ENCODE data around the gene SYNRG.

SYNRG gene

GRCh38 chr17:37609170-37610040 lies at the start of gene SYNRG:
Gene SYNRG (minus strand): TSS chr17:37609418. CDS start chr17:37609355, 63 bp downstream.
- H3K4me3 ChIP-seq (ENCODE audit: low read depth, low read length): peak within 1 kb of the TSS; percentile 93
- no peaks in the 10 kb centered on the region for H3K9me3 ChIP-seq (ENCODE audit: control insufficient read depth, insufficient read depth, low read length)
- H3K36me3 ChIP-seq (ENCODE audit: control insufficient read depth, insufficient read depth, low read length): peaks cover 22% of the 10 kb centered on the region
- peak within 1 kb of the TSS; percentile 90 for H3K27ac ChIP-seq (ENCODE audit: low read depth, low read length)
- H3K9ac ChIP-seq (ENCODE audit: low read depth, low read length): peak within 1 kb of the TSS; percentile 75
- H3K4me1 ChIP-seq (ENCODE audit: control insufficient read depth, insufficient read depth, low read length): peaks cover 21% of the 10 kb centered on the region
- no peaks in the 10 kb centered on the region for H3K27me3 ChIP-seq (ENCODE audit: control insufficient read depth, insufficient read depth, low read length)

- no peaks in the 10 kb centered on the region for H3K9me3 ChIP-seq (ENCODE audit: control insufficient read depth, insufficient read depth, low read length)
These were observed 48.0 kb upstream of the SYNRG start for GRCh38 chr17:37657202-37657601.

GRCh38 chr17:37651849-37652248 lies 42.6 kb upstream of the SYNRG start:
- H3K27me3 ChIP-seq (ENCODE audit: control insufficient read depth, insufficient read depth, low read length): peaks cover under 1% of the 10 kb centered on the region; the same call in 1 of the 2 replicates
- no peaks in the 10 kb centered on the region for H3K9me3 ChIP-seq (ENCODE audit: control insufficient read depth, insufficient read depth, low read length)
- no peak overlapping the region for H3K27ac ChIP-seq (ENCODE audit: low read depth, low read length)
- H3K4me3 ChIP-seq (ENCODE audit: low read depth, low read length): no peak overlapping the region
- H3K4me1 ChIP-seq (ENCODE audit: control insufficient read depth, insufficient read depth, low read length): no peaks in the 10 kb centered on the region
- H3K36me3 ChIP-seq (ENCODE audit: control insufficient read depth, insufficient read depth, low read length): no peaks in the 10 kb centered on the region
- no peak overlapping the region for H3K9ac ChIP-seq (ENCODE audit: low read depth, low read length)

More at GRCh38 chr17:37657202-37657601, 48.0 kb upstream of the SYNRG start:
- Histone ChIP-seq H3K4me1 (ENCODE audit: control insufficient read depth, insufficient read depth, low read length) (no peaks in the 10 kb centered on the region), H3K9ac (ENCODE audit: low read depth, low read length) (no peak overlapping the region), H3K4me3 (ENCODE audit: low read depth, low read length) (no peak overlapping the region), H3K27me3 (ENCODE audit: control insufficient read depth, insufficient read depth, low read length) (no peaks in the 10 kb centered on the region), H3K36me3 (ENCODE audit: control insufficient read depth, insufficient read depth, low read length) (no peaks in the 10 kb centered on the region), H3K27ac (ENCODE audit: low read depth, low read length) (no peak overlapping the region)

- H3K9ac ChIP-seq (ENCODE audit: low read depth, low read length): no peak overlapping the region
- H3K27me3 ChIP-seq (ENCODE audit: control insufficient read depth, insufficient read depth, low read length): peaks cover 7% of the 10 kb centered on the region; the same call in 1 of the 2 replicates
- H3K4me1 ChIP-seq (ENCODE audit: control insufficient read depth, insufficient read depth, low read length): no peaks in the 10 kb centered on the region
- no peak overlapping the region for H3K27ac ChIP-seq (ENCODE audit: low read depth, low read length)
- no peaks in the 10 kb centered on the region for H3K9me3 ChIP-seq (ENCODE audit: control insufficient read depth, insufficient read depth, low read length)
- no peaks in the 10 kb centered on the region for H3K36me3 ChIP-seq (ENCODE audit: control insufficient read depth, insufficient read depth, low read length)
- H3K4me3 ChIP-seq (ENCODE audit: low read depth, low read length): no peak overlapping the region
These were observed 41.3 kb upstream of the SYNRG start for GRCh38 chr17:37650419-37651003.

GRCh38 chr17:37648555-37648954 lies 39.3 kb upstream of the SYNRG start:
- peaks cover 3% of the 10 kb centered on the region for H3K4me1 ChIP-seq (ENCODE audit: control insufficient read depth, insufficient read depth, low read length)
- peaks cover 7% of the 10 kb centered on the region for H3K27me3 ChIP-seq (ENCODE audit: control insufficient read depth, insufficient read depth, low read length)
- no peak overlapping the region for H3K27ac ChIP-seq (ENCODE audit: low read depth, low read length)
- no peaks in the 10 kb centered on the region for H3K36me3 ChIP-seq (ENCODE audit: control insufficient read depth, insufficient read depth, low read length)
- no peak overlapping the region for H3K9ac ChIP-seq (ENCODE audit: low read depth, low read length)
- no peak overlapping the region for H3K4me3 ChIP-seq (ENCODE audit: low read depth, low read length)
- H3K9me3 ChIP-seq (ENCODE audit: control insufficient read depth, insufficient read depth, low read length): no peaks in the 10 kb centered on the region

- no peak overlapping the region for H3K9ac ChIP-seq (ENCODE audit: low read depth, low read length)
- H3K4me3 ChIP-seq (ENCODE audit: low read depth, low read length): no peak overlapping the region
- no peaks in the 10 kb centered on the region for H3K9me3 ChIP-seq (ENCODE audit: control insufficient read depth, insufficient read depth, low read length)
- no peaks in the 10 kb centered on the region for H3K36me3 ChIP-seq (ENCODE audit: control insufficient read depth, insufficient read depth, low read length)
- H3K4me1 ChIP-seq (ENCODE audit: control insufficient read depth, insufficient read depth, low read length): peaks cover 4% of the 10 kb centered on the region
- peaks cover 7% of the 10 kb centered on the region for H3K27me3 ChIP-seq (ENCODE audit: control insufficient read depth, insufficient read depth, low read length)
- H3K27ac ChIP-seq (ENCODE audit: low read depth, low read length): no peak overlapping the region
These were observed 38.6 kb upstream of the SYNRG start for GRCh38 chr17:37647856-37648255.

- peak overlapping the region; percentile 97 for H3K4me3 ChIP-seq (ENCODE audit: low read depth, low read length)
- peaks cover 33% of the 10 kb centered on the region for H3K36me3 ChIP-seq (ENCODE audit: control insufficient read depth, insufficient read depth, low read length)
- peaks cover 7% of the 10 kb centered on the region for H3K27me3 ChIP-seq (ENCODE audit: control insufficient read depth, insufficient read depth, low read length)
- H3K27ac ChIP-seq (ENCODE audit: low read depth, low read length): no peak overlapping the region
- no peaks in the 10 kb centered on the region for H3K9me3 ChIP-seq (ENCODE audit: control insufficient read depth, insufficient read depth, low read length)
- H3K9ac ChIP-seq (ENCODE audit: low read depth, low read length): peak overlapping the region; percentile 66; the same call in 1 of the 2 replicates
- H3K4me1 ChIP-seq (ENCODE audit: control insufficient read depth, insufficient read depth, low read length): peaks cover 7% of the 10 kb centered on the region
These were observed 34.7 kb upstream of the SYNRG start for GRCh38 chr17:37643869-37644268.

GRCh38 chr17:37643118-37643766 lies 34.0 kb upstream of the SYNRG start, which contains the start of gene DDX52:
Gene DDX52 (minus strand): TSS chr17:37643446. CDS start chr17:37643420, 26 bp downstream.
- H3K4me1 ChIP-seq (ENCODE audit: control insufficient read depth, insufficient read depth, low read length): peaks cover 7% of the 10 kb centered on the region

GRCh38 chr17:37642681-37643080 lies 33.5 kb upstream of the SYNRG start:
- Histone ChIP-seq H3K27ac (ENCODE audit: low read depth, low read length) (peak overlapping the region; percentile 84), H3K4me1 (ENCODE audit: control insufficient read depth, insufficient read depth, low read length) (peaks cover 7% of the 10 kb centered on the region)

More at GRCh38 chr17:37643118-37643766, 34.0 kb upstream of the SYNRG start, which contains the start of gene DDX52:
- Histone ChIP-seq H3K36me3 (ENCODE audit: control insufficient read depth, insufficient read depth, low read length) (peaks cover 37% of the 10 kb centered on the region), H3K9me3 (ENCODE audit: control insufficient read depth, insufficient read depth, low read length) (no peaks in the 10 kb centered on the region), H3K4me3 (ENCODE audit: low read depth, low read length) (peak within 1 kb of the TSS; percentile 97), H3K9ac (ENCODE audit: low read depth, low read length) (peak within 1 kb of the TSS; percentile 96), H3K27me3 (ENCODE audit: control insufficient read depth, insufficient read depth, low read length) (peaks cover 7% of the 10 kb centered on the region), H3K27ac (ENCODE audit: low read depth, low read length) (peak within 1 kb of the TSS; percentile 84)

GRCh38 chr17:37640015-37640414 lies 30.8 kb upstream of the SYNRG start:
- Histone ChIP-seq H3K4me3 (ENCODE audit: low read depth, low read length) (no peak overlapping the region), H3K36me3 (ENCODE audit: control insufficient read depth, insufficient read depth, low read length) (peaks cover 63% of the 10 kb centered on the region)

More at GRCh38 chr17:37642681-37643080, 33.5 kb upstream of the SYNRG start:
- Histone ChIP-seq H3K9ac (ENCODE audit: low read depth, low read length) (peak overlapping the region; percentile 96), H3K36me3 (ENCODE audit: control insufficient read depth, insufficient read depth, low read length) (peaks cover 42% of the 10 kb centered on the region), H3K4me3 (ENCODE audit: low read depth, low read length) (peak overlapping the region; percentile 97), H3K27me3 (ENCODE audit: control insufficient read depth, insufficient read depth, low read length) (peaks cover 7% of the 10 kb centered on the region), H3K9me3 (ENCODE audit: control insufficient read depth, insufficient read depth, low read length) (no peaks in the 10 kb centered on the region)

More at GRCh38 chr17:37640015-37640414, 30.8 kb upstream of the SYNRG start:
- Histone ChIP-seq H3K27ac (ENCODE audit: low read depth, low read length) (no peak overlapping the region), H3K27me3 (ENCODE audit: control insufficient read depth, insufficient read depth, low read length) (no peaks in the 10 kb centered on the region; the same call in 1 of the 2 replicates), H3K9me3 (ENCODE audit: control insufficient read depth, insufficient read depth, low read length) (no peaks in the 10 kb centered on the region), H3K4me1 (ENCODE audit: control insufficient read depth, insufficient read depth, low read length) (peaks cover 7% of the 10 kb centered on the region), H3K9ac (ENCODE audit: low read depth, low read length) (no peak overlapping the region)

All from HUES48 (cell line).